Suppressor macrophage (primary cell): ENCODE measurements around the gene CCDC124.
"Not testable (repeated sequence)": the region's sequence is repeated elsewhere in the genome, so short reads cannot be mapped to it uniquely, and the experiment has no call there.

Source experiments
- DNase-seq, 4 experiments: peaks; one replicate each; pipeline ENCODE4 v3.0.0-alpha.2; 2020 to 2022
- total RNA-seq, 17 experiments: gene quantifications; one replicate each; lab custom pipeline; 2026; ENCODE audit warnings: mixed read lengths in 6 of 17, inconsistent platforms in 3 of 17; lab: John Stamatoyannopoulos, UW

CCDC124 gene, protein sequence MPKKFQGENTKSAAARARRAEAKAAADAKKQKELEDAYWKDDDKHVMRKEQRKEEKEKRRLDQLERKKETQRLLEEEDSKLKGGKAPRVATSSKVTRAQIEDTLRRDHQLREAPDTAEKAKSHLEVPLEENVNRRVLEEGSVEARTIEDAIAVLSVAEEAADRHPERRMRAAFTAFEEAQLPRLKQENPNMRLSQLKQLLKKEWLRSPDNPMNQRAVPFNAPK
- 8.0 to 32.0 (median 14.1) reads per million in 17 experiments for total RNA-seq

DNA sequence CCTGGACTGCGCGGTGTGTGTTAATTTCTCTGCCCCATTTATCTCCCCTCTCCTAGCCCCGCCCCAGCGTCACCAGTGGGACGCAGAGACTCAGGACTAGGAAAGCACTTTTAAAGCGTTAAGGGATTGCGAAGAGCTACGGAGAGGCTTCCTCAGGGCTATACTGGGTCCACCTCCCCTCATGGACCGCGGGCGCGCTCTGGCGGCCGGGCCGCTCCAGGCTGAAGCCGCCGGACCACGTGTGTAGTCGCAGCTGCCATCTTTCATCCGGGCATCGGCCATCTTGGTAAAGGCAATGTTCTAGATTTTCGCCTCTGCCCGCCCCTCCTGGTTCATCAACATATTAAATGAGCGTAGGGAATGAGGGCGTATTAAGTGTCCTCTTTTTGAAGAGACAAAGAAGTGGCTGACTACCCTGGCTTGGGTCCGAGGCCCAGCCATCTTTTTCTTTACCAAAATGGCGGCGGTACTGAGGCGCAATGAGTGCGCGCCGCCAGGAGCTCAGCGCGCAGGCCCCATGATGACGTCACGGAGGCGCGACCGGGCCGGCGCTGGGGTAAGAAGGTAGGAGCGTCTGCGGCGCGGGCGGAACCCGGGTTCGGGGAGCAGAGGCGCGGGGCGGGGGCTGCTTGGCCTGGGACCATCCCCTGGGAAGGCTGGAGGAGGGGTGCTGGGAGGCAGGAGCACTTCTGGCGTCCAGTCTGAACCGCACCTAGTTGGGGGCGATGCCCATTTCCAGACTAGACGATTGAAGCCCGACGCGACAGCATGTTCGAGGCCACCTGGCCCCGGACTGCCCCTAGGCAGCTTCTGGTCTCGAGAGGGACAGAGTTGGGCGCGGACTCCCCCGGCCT, at the start of gene CCDC124:
TSS of gene CCDC124 (plus strand) at position 531 of the 854 bp plus-strand sequence. CDS start 3,406 bp downstream, outside the sequence.
- peak; percentile 96 to 98 (median 96) for DNase-seq

DNA sequence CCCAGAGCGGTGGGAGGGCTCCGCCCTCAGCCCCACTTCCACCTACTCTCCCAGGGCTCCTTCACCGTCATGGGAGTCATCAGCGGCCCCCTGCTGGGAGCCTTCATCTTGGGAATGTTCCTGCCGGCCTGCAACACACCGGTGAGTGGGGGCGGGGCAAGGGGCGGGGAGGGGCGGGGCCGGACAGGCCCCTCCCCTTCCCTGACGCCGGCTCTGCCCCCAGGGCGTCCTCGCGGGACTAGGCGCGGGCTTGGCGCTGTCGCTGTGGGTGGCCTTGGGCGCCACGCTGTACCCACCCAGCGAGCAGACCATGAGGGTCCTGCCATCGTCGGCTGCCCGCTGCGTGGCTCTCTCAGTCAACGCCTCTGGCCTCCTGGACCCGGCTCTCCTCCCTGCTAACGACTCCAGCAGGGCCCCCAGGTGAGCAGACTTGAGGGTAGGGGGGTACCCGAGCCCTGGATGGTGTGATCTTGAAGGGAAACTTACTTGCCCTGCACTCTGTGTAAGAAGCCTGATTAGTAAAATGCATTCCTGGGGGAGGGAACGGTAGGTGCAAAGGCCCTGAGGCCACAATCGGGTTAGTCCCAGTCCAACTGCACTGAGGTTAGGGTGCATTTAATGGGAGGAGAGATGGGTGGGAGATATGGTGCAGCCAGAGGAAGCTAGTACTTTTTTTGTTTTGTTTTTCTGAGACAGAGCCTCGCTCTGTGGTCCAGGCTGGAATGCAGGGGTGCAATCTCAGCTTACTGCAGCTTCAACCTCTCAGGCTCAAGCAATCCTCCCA, 49.0 kb upstream of the CCDC124 start:
- DNase-seq, result no peak

DNA sequence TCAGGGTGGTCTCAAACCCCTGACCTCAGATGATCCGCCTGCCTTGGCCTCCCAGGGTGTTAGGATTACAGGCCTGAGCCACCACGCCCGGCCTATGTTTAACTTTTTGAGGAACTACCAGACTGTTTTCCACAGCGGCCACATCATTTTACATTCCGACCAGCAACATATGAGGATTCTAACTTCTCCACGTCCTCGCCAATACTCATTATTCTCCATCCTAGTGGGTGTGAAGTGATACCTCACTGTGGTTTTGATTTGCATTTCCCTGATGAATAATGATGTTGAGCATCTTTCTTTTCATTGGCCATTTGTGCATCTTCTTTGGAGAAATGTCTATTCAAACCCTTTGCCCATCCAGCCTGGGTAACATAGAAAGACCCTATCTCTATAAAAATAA, 46.3 kb upstream of the CCDC124 start:
- DNase-seq, result no peak

DNA sequence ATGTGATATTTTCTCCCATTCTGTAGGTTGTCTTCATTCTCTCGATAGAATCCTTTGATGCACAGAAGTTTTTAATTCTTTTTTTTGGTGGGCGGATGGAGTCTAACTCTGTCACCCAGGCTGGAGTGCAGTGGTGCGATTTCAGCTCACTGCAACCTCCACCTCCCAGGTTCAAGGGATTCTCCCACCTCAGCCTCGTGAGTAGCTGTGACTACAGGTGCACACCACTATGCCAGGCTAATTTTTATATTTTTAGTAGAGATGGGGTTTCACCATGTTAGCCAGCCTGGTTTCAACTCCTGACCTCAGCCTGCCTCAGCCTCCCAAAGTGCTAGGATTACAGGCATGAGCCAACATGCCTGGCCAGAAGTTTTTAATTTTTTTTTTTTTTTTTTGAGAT, 45.6 kb upstream of the CCDC124 start:
- DNase-seq, result not testable (repeated sequence)

DNA sequence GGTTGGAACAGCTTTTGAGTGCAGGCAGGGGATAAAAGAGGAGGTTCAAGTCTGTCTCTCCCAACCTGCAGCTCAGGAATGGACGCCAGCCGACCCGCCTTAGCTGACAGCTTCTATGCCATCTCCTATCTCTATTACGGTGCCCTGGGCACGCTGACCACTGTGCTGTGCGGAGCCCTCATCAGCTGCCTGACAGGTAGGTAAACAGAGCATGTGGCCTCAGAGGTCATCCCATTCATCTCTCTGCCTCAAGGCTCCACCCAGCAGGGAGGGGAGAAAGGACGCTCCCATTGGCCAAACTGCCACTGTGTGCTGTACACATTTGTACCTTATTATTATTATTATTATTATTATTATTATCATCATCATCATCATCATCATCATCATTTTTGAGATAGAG, 44.6 kb upstream of the CCDC124 start:
- DNase-seq, result no peak

DNA sequence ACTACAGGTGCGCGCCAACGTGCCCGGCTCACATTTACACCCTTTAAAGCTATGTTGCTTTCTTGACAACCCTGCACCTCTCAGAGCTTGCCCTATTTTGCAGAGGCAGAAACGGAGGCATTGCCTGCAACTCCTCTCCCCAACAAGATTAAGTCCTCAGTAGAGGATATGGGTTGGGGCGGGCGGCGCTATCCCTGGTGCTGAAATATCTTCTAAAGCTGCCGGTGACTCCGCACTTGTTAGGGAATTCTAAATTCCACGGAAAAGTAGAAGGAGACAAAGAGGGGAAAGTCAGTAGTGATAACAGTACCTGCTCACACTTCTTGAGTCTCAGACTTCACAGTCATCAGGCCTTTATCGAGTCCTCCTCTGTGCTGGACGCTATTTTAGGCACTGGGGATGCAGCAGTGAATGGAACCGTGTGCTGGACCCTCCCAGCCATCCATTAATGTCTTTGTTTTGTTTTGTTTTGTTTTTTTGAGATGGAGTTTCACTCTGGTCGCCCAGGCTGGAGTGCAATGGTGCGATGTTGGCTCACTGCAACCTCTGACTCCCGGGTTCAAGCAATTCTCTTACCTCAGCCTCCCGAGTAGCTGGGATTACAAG, 43.1 kb upstream of the CCDC124 start:
- DNase-seq, result peak in 2 of 4 experiments; percentile 35 to 52

DNA sequence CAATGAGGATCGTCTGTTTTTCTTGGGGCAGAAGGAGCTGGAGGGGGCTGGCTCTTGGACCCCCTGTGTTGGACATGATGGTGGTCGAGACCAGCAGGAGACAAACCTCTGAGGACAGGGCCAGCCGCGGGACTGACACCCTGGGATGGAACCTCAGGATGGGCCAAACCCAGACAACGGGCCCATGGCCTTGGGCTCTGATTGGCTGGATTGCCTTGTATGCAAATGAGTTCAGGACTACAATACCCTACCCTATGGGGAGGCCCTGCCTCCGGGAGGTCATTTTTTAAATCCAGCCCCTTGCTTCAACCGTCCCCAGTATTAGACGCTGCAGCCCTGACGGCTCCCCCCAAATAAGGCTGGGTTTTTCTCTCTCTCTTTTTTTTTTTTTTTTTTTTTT, 39.0 kb upstream of the CCDC124 start:
- DNase-seq, result no peak

DNA sequence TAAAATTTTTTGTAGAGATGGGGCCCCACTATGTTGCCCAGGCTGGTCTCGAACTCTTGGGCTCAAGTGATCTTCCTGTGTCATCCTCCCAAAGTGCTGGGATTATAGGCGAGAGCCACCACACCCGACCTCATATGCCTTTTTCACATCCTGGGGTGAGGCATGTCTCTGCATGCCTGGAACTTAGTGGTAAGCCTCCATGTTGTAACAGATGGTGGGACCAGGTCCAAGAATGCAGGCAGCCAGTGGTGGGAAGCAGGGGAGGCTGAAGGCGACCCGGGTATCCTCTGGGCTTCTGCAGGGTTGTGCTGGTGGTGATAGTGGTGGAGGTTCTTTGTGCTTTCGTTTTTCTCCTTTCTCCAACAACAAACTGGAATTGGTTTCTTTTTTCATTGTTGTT, 30.1 kb upstream of the CCDC124 start:
- no peak for DNase-seq

DNA sequence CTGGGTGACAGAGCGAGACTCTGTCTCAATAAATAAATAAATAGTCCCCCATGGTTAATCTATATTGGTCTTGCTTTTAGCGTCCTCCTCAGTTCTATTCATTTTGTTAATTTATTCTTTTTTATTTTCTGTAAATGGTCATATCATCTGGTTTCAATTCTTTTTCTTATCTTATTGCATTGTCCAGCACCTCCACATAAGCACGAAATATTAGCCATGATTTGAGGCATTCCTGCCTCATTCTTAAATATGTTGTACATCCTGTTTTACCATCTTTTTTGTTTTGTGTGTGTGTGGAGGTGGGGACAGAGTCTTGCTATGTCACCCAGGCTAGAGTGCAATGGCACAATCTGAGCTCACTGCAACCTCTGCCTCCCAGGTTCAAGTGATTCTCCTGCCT, 24.6 kb upstream of the CCDC124 start:
- no peak for DNase-seq

DNA sequence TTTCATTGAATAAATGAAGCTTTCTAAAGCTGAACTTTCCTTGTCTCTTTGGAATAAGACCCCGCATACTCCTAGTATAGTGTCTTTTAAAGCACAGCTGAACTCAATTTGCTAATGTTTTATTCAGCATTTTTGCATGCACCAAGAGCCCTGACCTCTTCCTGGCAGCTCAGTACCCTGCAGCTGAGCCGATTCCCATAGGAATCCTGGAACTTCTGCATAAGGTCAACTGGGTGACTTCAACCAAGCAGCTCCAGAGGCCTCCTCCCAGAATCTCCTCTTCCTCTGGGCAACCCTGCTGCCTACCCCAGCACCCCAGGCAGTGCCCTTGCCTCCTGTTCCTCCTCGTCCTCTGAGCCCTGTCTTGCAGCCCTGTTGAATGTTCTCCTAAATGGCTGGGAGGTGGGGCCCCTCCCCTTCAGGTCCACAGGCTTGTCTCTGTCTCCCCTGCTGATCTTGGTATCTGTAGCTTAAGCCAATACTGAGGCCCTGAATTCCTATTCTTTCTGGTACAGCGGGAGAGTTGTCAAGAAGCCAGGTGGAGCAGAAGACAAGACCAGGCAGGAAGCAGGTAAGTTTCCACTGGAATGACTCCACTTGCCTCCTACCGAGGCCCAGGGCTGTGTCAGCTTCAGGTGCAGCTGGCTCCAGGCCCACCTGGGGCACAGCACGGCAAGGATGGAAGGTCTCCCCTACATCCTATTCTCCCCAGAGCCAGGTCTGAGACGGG, 23.6 kb upstream of the CCDC124 start:
- no peak for DNase-seq

DNA sequence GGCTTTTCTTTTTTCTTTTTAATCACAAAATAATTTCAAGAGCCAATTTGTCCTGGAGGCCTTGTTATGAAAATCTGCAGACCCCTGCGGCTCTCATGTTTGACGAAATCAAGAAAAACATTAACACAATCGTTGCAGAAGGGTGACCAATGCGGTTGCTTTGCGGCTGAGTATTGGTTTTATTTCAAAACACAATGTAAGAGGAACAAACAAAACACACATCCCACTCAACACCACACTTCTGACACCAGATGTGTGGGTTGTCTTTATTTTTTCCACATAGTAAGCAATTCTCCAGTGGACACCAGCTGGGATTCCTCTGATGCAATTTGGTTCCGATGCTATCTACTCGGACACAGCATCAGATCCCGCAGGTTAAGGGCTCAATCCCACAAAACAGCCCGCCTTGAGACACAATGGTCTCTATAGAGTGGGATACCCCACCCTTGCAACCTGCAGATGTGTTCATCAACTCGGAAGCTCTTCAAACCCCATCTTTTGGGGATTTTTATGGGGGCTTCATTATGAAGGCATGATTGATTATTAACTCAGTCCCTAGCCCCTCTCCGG, 21.9 kb upstream of the CCDC124 start:
- peak; percentile 40 to 71 (median 64) for DNase-seq

DNA sequence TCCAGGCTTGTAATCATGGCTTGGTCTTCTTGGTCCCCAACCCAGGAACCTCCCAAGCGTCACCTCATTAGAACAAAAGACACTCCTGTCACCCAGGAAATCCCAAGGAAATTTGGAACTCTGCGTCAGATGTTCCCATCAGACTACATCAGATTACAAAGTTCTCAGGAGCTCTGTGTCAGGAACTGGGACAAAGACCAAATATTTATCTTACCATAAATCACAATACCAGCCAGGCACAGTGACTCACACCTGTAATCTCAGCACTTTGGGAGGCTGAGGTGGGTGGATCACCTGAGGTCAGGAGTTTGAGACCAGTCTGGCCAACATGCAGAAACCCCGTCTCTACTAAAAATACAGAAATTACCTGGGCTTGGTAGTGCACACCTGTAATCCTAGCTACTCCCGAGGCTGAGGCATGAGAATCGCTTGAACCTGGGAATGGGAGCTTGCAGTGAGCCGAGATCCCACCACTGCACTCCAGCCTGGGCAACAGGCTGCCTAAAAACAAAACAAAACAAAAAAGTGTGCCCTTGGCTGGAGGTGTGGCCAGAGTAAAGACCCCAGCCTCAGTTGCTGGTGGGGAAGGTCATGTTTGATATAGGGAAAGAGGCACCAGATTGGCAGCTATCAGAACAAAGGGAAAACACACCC, 16.7 kb upstream of the CCDC124 start:
- no peak for DNase-seq

DNA sequence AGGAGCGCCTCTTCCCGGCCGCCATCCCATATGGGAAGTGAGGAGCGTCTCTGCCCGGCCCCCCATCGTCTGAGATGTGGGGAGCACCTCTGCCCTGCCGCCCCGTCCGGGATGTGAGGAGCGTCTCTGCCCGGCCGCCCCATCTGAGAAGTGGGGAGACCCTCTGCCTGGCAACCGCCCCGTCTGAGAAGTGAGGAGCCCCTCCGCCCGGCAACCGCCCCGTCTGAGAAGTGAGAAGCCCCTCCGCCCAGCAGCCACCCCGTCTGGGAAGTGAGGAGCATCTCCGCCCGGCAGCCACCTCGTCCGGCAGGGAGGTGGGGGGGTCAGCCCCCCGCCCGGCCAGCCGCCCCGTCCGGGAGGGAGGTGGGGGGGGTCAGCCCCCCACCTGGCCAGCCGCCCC, 14.7 kb upstream of the CCDC124 start:
- DNase-seq, result not testable (repeated sequence)

DNA sequence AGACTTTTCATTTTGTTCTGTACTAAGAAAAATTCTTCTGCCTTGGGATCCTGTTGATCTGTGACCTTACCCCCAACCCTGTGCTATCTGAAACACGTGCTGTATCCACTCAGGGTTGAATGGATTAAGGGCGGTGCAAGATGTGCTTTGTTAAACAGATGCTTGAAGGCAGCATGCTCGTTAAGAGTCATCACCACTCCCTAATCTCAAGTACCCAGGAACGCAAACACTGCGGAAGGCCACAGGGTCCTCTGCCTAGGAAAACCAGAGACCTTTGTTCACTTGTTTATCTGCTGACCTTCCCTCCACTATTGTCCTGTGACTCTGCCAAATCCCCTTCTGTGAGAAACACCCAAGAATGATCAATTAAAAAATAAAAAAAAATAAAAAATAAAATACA, 13.7 kb upstream of the CCDC124 start:
- DNase-seq, result not testable (repeated sequence)

DNA sequence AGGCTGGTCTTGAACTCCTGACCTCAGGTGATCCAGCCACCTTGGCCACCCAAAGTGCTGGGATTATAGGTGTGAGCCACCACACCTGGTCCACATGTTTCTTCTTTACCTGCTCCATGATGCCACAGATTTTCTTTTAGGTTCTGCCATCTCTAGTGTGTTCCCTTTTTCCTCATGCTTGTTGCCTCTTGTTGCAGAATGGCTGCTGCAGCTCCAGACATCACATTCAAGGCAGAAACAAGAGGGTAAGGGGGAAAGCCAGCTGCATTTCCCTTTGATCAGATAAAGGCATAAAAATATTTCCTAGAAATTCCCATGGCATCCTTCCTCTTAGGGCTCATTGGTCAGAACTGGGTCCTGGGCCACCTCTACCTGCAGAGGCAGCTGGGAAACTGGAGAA, 12.3 kb upstream of the CCDC124 start:
- DNase-seq, result no peak

DNA sequence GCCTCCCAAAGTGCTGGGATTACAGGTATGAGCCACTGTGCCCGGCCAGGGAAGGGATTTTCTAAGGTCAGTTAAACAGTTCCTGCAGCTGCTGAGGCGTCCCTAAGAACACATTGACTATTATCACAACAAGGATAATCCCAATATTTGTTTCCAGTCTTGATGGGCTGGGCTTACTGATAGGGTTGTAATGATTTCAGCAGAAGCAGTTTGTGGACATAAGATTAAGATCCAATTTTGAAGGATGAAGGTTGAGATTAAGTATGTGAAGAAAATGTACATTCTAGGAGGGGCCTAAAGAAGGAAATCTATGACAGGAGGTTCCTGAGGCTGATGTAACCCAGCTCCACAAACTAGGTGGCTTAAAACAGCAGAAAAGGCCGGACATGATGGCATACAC, 10.7 kb upstream of the CCDC124 start:
- DNase-seq, result no peak

DNA sequence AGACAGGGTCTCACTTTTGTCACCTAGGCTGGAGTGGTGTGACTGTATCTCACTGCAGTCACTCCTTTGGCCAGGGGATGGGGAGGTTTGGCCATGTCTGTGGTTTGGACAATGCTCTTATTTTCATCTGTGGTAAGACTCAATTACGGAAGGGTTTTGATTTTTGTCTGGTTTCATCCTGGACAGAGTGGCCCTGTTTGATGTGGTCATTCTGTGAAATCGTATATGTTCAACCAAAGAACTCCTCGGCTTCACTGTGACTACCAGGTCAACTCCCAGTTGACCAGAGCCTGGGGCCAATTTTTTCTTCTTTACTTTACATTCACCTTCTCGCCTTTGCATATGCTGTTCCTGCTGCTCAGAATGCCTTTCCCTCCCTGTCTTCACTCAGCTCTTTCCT, 6.8 kb upstream of the CCDC124 start:
- DNase-seq, result no peak

DNA sequence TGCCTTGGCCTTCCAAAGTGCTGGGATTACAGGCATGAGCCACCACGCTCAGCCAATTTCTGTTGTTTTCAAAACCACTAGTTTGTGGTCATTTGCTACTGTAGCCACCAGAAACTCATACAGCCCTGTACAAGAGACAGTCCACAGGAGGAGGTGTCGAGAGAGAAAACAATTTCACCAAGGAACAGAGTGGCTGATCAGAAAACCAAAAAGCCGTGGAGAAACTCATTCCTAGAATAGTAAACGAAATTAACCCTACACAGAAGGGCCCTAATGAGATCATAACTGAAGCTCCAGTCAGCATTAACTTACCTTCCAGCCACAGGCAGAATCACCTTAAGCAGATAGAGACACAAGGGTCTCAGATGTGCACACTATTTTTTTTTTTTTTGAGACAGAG, 3.8 kb upstream of the CCDC124 start:
- no peak for DNase-seq

DNA sequence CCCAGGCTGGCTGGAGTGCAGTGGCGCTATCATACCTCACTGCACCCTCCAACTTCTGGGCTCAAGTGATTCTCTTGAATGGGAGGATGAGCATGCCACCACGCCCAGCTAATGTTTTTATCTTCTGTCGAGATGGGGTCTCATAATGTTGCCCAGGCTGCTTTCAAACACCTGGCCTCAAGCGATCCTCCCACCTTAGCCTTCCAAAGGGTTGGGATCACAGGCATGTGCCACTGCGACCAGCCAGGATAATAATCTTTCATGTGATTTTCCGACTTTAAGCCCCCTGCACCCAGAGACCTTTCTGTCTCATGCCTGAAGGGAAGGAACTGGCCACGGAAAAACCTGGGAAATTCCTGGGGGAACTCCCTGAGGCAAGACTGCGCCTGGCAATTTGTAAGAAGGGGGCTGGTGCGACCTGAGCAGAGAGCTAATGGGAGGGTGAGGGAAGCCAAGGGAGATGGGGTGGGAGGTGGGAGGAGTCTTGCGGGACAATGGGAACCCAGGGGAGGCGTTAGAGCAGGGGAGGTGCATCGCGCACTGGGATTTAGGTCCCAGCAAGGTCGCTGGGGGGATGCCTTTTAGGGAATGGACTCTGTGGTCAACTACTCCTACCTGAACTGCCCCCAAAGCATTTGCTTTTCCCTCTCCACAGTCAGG, 1.2 kb upstream of the CCDC124 start:
- peak in 1 of 4 experiments; percentile 31 for DNase-seq

DNA sequence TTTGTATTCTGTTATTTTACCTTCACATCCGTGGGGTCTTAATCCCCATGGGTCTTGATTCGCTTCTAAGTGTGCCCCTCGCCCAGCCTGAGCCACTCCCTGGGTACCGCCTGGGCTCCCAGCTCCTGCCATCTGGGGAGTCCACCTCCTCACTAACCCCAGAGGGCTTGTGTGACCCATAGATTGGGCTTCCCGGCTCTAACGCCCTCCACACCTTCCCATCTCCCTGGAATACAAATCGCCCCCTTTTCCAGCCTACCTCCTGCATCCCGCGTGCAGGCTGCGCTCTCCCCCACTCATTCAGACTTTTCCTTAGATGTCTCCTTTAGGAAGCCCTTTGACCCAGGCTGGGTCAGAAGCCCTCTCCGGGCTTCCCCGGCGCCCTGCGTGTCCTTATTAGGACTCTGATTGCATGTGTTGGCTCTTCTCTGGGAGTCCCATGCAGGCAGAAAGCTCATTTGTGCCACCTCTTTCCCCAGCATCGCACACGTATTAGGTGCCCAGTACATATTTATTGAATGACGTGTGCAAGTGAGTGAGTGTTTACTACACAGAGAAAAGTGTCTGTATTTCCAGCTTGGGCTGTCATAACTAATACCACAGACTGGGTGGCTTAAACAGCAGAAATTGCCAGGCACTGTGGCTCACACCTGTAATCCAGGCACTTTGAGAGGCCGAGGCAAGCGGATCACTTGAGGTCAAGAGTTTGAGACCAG, 757 bp downstream of the CCDC124 start:
- DNase-seq, result no peak
